ENCODE data around the gene PTPRD. TPM values are rescaled to one million over a fixed set of nuclear protein-coding genes. Genes with fewer than 3 reads are reported as not detected.

The PTPRD gene
- total RNA-seq, 2 donors from 2014 or later = 60.1 to 75.7 TPM

DNA sequence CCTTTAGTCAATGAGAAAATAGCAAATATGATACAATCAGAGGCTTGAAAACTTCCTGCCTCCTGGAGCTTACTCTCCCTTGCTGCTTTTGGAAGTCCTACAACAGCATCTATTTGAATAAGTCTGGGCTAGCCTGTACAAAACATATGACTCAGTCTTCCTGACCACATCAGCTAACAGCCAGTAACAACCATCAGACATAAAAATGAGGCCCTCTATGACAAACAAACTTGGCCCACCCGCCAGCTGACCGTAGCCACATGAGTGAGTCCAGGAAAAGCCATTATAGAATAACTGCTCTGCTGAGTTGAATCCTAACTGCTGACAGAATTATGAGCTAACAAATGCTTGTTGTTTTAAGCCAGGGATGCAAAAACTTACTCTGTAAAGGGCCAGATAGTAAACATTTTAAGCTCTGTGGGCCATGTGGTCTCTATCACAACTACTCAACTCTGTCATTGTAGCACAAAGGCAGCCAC lies 347.6 kb downstream of the PTPRD start:
- intact Hi-C loops (cut with DNase I) = no loop called here
- Histone ChIP-seq H3K27me3 (no peaks in the 10 kb centered on the region), H3K36me3 (no peaks in the 10 kb centered on the region), H3K9ac (ENCODE audit: low read depth in 2 of 2, low read length in 2 of 2) (no peak overlapping the region), H3K27ac (no peak overlapping the region), H3K4me3 (no peak overlapping the region), H3K4me1 (no peaks in the 10 kb centered on the region), H3K9me3 (no peaks in the 10 kb centered on the region)
- DNase-seq = no peak
- TF ChIP-seq, protein P1, sequence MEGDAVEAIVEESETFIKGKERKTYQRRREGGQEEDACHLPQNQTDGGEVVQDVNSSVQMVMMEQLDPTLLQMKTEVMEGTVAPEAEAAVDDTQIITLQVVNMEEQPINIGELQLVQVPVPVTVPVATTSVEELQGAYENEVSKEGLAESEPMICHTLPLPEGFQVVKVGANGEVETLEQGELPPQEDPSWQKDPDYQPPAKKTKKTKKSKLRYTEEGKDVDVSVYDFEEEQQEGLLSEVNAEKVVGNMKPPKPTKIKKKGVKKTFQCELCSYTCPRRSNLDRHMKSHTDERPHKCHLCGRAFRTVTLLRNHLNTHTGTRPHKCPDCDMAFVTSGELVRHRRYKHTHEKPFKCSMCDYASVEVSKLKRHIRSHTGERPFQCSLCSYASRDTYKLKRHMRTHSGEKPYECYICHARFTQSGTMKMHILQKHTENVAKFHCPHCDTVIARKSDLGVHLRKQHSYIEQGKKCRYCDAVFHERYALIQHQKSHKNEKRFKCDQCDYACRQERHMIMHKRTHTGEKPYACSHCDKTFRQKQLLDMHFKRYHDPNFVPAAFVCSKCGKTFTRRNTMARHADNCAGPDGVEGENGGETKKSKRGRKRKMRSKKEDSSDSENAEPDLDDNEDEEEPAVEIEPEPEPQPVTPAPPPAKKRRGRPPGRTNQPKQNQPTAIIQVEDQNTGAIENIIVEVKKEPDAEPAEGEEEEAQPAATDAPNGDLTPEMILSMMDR (IDR thresholded peaks at IDR 0.05) = no peak

DNA sequence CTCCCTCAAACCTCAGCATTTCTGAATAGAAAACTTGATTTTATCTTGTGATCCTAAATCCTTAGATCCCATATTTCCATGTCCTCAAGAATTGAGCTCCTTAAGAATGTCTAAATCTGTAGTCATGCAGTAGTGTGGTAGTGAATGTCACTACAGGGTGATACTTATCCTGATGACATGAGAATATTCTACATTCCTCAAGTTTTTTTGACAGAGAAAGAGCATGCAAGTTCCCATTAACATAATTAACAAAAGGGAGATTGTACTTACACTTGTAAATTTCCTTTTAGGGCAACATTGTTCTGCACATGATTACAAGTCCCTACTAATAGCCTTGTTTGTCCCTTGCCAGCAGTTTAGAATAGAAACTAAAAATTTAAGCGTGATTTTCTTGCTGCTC lies 352.3 kb downstream of the PTPRD start:
- Histone ChIP-seq H3K4me3 (no peak overlapping the region), H3K36me3 (no peaks in the 10 kb centered on the region), H3K4me1 (no peaks in the 10 kb centered on the region), H3K9ac (ENCODE audit: low read depth in 2 of 2, low read length in 2 of 2) (no peak overlapping the region), H3K27me3 (no peaks in the 10 kb centered on the region), H3K27ac (no peak overlapping the region), H3K9me3 (no peaks in the 10 kb centered on the region)
- TF ChIP-seq, protein P1 (IDR thresholded peaks at IDR 0.05) = no peak
- intact Hi-C loops (cut with DNase I) = no loop called here
- no peak for DNase-seq

DNA sequence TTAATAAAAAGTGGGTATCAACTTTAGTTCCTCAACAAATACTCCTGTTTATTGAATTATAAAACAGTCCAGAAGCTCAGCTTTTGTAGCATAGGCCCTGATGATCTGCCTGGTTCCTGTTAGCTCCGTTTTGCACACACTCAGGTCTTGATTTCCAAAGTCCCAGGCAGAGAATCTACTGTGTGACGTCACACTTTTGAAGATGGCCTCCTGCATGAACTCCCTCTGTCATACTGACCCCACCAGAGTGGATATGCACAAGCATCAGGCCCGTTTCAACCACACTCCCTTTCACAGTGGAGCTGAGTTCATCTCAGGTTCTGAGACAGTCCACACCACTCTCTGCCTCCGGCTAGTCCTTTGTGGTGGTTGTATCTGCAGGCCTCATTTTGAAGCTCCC lies 353.1 kb downstream of the PTPRD start:
- no peak overlapping the region for H3K27ac ChIP-seq
- no peaks in the 10 kb centered on the region for H3K9me3 ChIP-seq
- TF ChIP-seq, protein P1 (IDR thresholded peaks at IDR 0.05) = no peak
- H3K4me1 ChIP-seq = no peaks in the 10 kb centered on the region
- no peak overlapping the region for H3K4me3 ChIP-seq
- no peak for DNase-seq
- H3K36me3 ChIP-seq = no peaks in the 10 kb centered on the region
- no peak overlapping the region for H3K9ac ChIP-seq (ENCODE audit: low read depth in 2 of 2, low read length in 2 of 2)
- intact Hi-C loops (cut with DNase I) = no loop called here
- H3K27me3 ChIP-seq = no peaks in the 10 kb centered on the region

DNA sequence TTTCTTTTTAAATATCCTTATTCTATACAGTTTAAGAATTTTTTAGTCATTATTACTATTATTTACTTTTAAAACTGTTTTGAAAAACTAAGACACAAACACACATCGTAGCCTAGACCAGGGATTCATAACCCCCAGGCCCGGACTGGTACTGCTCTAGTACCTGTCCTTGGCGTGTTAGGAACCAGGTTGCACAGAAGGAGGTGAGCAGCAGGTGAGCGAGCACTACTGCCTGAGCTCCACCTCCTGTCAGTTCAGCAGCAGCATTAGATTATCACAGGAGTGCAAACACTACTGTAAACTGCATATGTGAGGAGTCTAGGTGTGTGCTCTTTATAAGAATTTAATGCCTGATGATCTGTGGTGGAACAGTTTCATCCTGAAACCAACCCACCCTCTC lies 357.0 kb downstream of the PTPRD start:
- no peak overlapping the region for H3K4me3 ChIP-seq
- no peak overlapping the region for H3K27ac ChIP-seq
- TF ChIP-seq, protein P1 (IDR thresholded peaks at IDR 0.05) = no peak
- H3K4me1 ChIP-seq = no peaks in the 10 kb centered on the region
- no peaks in the 10 kb centered on the region for H3K9me3 ChIP-seq
- DNase-seq = no peak
- H3K27me3 ChIP-seq = no peaks in the 10 kb centered on the region
- intact Hi-C loops (cut with DNase I) = no loop called here
- no peaks in the 10 kb centered on the region for H3K36me3 ChIP-seq
- H3K9ac ChIP-seq (ENCODE audit: low read depth in 2 of 2, low read length in 2 of 2) = no peak overlapping the region

DNA sequence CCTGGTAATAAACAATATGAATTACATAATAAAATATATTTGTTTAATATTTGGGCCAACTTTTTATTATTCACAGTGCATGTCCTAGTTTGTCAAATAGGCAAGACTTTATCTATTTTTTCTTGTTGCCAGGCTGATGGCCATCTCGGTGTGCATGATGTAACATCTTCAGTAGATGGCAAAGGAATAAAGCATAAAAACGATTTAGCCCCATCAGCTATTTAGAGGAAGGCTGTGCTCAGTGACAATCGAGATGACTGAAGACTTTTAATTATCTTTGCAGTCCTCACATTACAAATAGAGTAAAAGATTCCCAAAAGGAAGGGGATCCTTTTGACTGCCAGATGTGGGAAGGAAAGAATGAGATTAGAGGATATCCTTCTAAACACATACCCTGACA lies 358.5 kb downstream of the PTPRD start:
- TF ChIP-seq, protein P1 (IDR thresholded peaks at IDR 0.05) = no peak
- no peak overlapping the region for H3K27ac ChIP-seq
- intact Hi-C loops (cut with DNase I) = no loop called here
- DNase-seq = no peak
- no peaks in the 10 kb centered on the region for H3K4me1 ChIP-seq
- no peak overlapping the region for H3K9ac ChIP-seq (ENCODE audit: low read depth in 2 of 2, low read length in 2 of 2)
- H3K9me3 ChIP-seq = no peaks in the 10 kb centered on the region
- no peak overlapping the region for H3K4me3 ChIP-seq
- H3K27me3 ChIP-seq = no peaks in the 10 kb centered on the region
- H3K36me3 ChIP-seq = no peaks in the 10 kb centered on the region

DNA sequence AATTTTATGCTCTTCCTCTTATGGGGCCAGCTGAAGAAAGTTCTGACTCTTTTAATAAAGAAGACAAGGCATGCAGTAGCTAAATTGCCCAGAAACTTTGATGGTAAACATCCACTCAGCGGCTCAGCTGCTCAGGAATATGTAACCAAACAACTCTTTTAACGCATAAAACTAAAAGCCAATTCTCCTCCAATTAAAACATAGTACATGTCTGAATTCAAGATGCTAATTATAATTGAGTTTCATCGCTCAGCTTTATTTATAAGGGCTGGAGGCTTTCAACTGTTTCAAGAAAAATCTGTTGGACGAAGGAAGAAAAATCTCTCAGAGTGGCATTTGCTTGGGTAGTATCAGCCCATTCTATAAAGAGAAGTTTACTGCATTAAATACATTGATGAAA lies 359.5 kb downstream of the PTPRD start:
- H3K27ac ChIP-seq = no peak overlapping the region
- H3K4me1 ChIP-seq = no peaks in the 10 kb centered on the region
- no peak overlapping the region for H3K4me3 ChIP-seq
- TF ChIP-seq, protein P1 (IDR thresholded peaks at IDR 0.05) = no peak
- no peak for DNase-seq
- H3K36me3 ChIP-seq = no peaks in the 10 kb centered on the region
- H3K9ac ChIP-seq (ENCODE audit: low read depth in 2 of 2, low read length in 2 of 2) = no peak overlapping the region
- intact Hi-C loops (cut with DNase I) = no loop called here
- H3K27me3 ChIP-seq = no peaks in the 10 kb centered on the region
- H3K9me3 ChIP-seq = no peaks in the 10 kb centered on the region
